Endodermal cell (in vitro differentiated cells): ENCODE data around the gene DOCK4. TPM values are rescaled to one million over a fixed set of nuclear protein-coding genes. Genes with fewer than 3 reads are reported as not detected.

Experiments used
- DNase-seq: peaks from one replicate; pipeline ENCODE4 v3.0.0-alpha.2; 2017
- H3K27ac ChIP-seq: 2 replicates; pipeline ENCODE4 v1.5.1; 2013; ENCODE audit warnings: mild to moderate bottlenecking, low read depth, low read length, moderate library complexity
- H3K27me3 ChIP-seq: 2 replicates; pipeline ENCODE4 v1.6.1; 2013; ENCODE audit warnings: mild to moderate bottlenecking, low read length, moderate library complexity; ENCODE audit not compliant: insufficient read depth, control insufficient read depth, poor library complexity, severe bottlenecking
- H3K36me3 ChIP-seq: 2 replicates; pipeline ENCODE4 v1.7.0; 2013; ENCODE audit warnings: mild to moderate bottlenecking, low read length, moderate library complexity; ENCODE audit not compliant: control insufficient read depth, insufficient read depth
- H3K4me1 ChIP-seq: one replicate; pipeline ENCODE4 v1.7.0; 2013; ENCODE audit warnings: low read length; ENCODE audit not compliant: control insufficient read depth, insufficient read depth
- H3K4me3 ChIP-seq: 2 replicates; pipeline ENCODE4 v1.5.1; 2013; ENCODE audit warnings: mild to moderate bottlenecking, low read length, moderate library complexity
- H3K9ac ChIP-seq: 2 replicates; pipeline ENCODE4 v1.6.1; 2013; ENCODE audit warnings: mild to moderate bottlenecking, low read length, moderate library complexity; ENCODE audit not compliant: poor library complexity, severe bottlenecking; ENCODE audit errors: extremely low read depth
- H3K9me3 ChIP-seq: 2 replicates; pipeline ENCODE4 v1.6.1; 2013; ENCODE audit warnings: mild to moderate bottlenecking, low read length, moderate library complexity; ENCODE audit not compliant: control insufficient read depth
- H3K27ac Mint-ChIP-seq: 2 replicates; pipeline ENCODE4 v1.8.0; 2020; ENCODE audit warnings: mixed read lengths
- H3K27me3 Mint-ChIP-seq: 2 replicates; pipeline ENCODE4 v1.8.0; 2021; ENCODE audit warnings: mild to moderate bottlenecking, mixed read lengths; ENCODE audit not compliant: insufficient read depth
- H3K36me3 Mint-ChIP-seq: 2 replicates; pipeline ENCODE4 v1.8.0; 2020; ENCODE audit warnings: low read depth, mixed read lengths
- H3K4me1 Mint-ChIP-seq: 2 replicates; pipeline ENCODE4 v1.8.0; 2020; ENCODE audit warnings: mixed read lengths
- H3K4me3 Mint-ChIP-seq: 2 replicates; pipeline ENCODE4 v1.8.0; 2020; ENCODE audit warnings: mild to moderate bottlenecking, moderate library complexity, mixed read lengths
- H3K9me3 Mint-ChIP-seq: 2 replicates; pipeline ENCODE4 v1.8.0; 2020; ENCODE audit warnings: mild to moderate bottlenecking, mixed read lengths
- CTCF ChIP-seq: fragments of 200-600 bp; sonication (generic); conservative IDR thresholded peaks from 2 replicates; pipeline ENCODE4 v1.5.0; 2021; ENCODE audit warnings: antibody characterized with exemption, mild to moderate bottlenecking
- WGBS, 2 experiments: methylation state at CpG; one replicate each; pipeline versions ENCODE4 v1.1.5 to v1.1.7; 2013; ENCODE audit warnings: missing lambda C conversion rate in 2 of 2, mixed read lengths in 1 of 2; ENCODE audit not compliant: insufficient coverage in 1 of 2, insufficient read length in 1 of 2; 5-methylcytosine and 5-hydroxymethylcytosine counted together
- total RNA-seq, 2 donors: library from RNA; stranded (reverse); fragmentation: NEBNext Ultra II Directional in 1 of 2; extraction: Animal tissue kit (Norgen Biotek cat#: 25700) in 1 of 2; gene quantifications; 2 replicates in 1 of 2; 3 replicates in 1 of 2; pipeline ENCODE4 v1.2.1, GENCODE V29; 2021

Gene DOCK4
- total RNA-seq, 2 donors from 2014 or later, result 11.2 to 15.3 TPM

- H3K4me3 ChIP-seq, result no peak overlapping the region
- no peak overlapping the region for H3K27ac ChIP-seq
- Mint-ChIP-seq H3K27ac (no peak overlapping the region), H3K9me3 (no peaks in the 10 kb centered on the region), H3K36me3 (no peaks in the 10 kb centered on the region), H3K27me3 (no peaks in the 10 kb centered on the region), H3K4me1 (peaks cover 5% of the 10 kb centered on the region), H3K4me3 (no peak overlapping the region)
- H3K9me3 ChIP-seq, result no peaks in the 10 kb centered on the region
- no peak for TF ChIP-seq CTCF
- no peak for DNase-seq
- WGBS, 2 experiments, result 91% methylated on average over 3 of the region's 3 CpGs; no CpG with 5 or more reads in 1 of the 2 experiments
- H3K36me3 ChIP-seq, result no peaks in the 10 kb centered on the region
- no peak overlapping the region for H3K9ac ChIP-seq
- H3K27me3 ChIP-seq, result no peaks in the 10 kb centered on the region
- H3K4me1 ChIP-seq, result peaks cover 4% of the 10 kb centered on the region
Measured at GRCh38 chr7:112061051-112061450, 145.1 kb downstream of the DOCK4 start.

GRCh38 chr7:112060625-112061024 lies 145.6 kb downstream of the DOCK4 start:
- Histone ChIP-seq H3K27ac (no peak overlapping the region), H3K4me3 (no peak overlapping the region), H3K9me3 (no peaks in the 10 kb centered on the region), H3K9ac (no peak overlapping the region), H3K4me1 (peaks cover 4% of the 10 kb centered on the region), H3K36me3 (no peaks in the 10 kb centered on the region), H3K27me3 (no peaks in the 10 kb centered on the region)
- Mint-ChIP-seq H3K4me3 (no peak overlapping the region), H3K27me3 (no peaks in the 10 kb centered on the region), H3K4me1 (peaks cover 9% of the 10 kb centered on the region), H3K36me3 (no peaks in the 10 kb centered on the region), H3K27ac (no peak overlapping the region), H3K9me3 (no peaks in the 10 kb centered on the region)
- DNase-seq, result no peak
- no peak for TF ChIP-seq CTCF
- 90% methylated on average over 2 of the region's 2 CpGs; no CpG with 5 or more reads in 1 of the 2 experiments for WGBS, 2 experiments

- Mint-ChIP-seq H3K27me3 (no peaks in the 10 kb centered on the region), H3K4me1 (peaks cover 8% of the 10 kb centered on the region), H3K4me3 (no peak overlapping the region), H3K9me3 (no peaks in the 10 kb centered on the region), H3K36me3 (no peaks in the 10 kb centered on the region), H3K27ac (no peak overlapping the region)
- Histone ChIP-seq H3K27ac (no peak overlapping the region), H3K27me3 (no peaks in the 10 kb centered on the region), H3K4me1 (peaks cover 4% of the 10 kb centered on the region), H3K36me3 (no peaks in the 10 kb centered on the region), H3K9ac (no peak overlapping the region), H3K9me3 (no peaks in the 10 kb centered on the region), H3K4me3 (no peak overlapping the region)
- 88 to 100% methylated on average over 1 of the region's 1 CpG for whole genome bisulfite sequencing, 2 experiments
- no peak for TF ChIP-seq CTCF
- DNase-seq, result no peak
Measured at GRCh38 chr7:112059675-112060074, 146.5 kb downstream of the DOCK4 start.
